Stimulated activated CD4-positive, alpha-beta T cell treated with anti-CD3 and anti-CD28 coated beads, Interleukin-1b, Interleukin-23, amount 100 ng/mL, for 1 hour (primary cell): ENCODE results near the gene BCL2L12.
"Not testable (repeated sequence)": the region's sequence is repeated elsewhere in the genome, so short reads cannot be mapped to it uniquely, and the experiment has no call there.

Experiments used
- DNase-seq, 2 donors: peaks; one replicate each; pipeline ENCODE4 v3.0.0-alpha.2; 2020; ENCODE audit warnings: low read depth in 2 of 2

BCL2L12 gene

GRCh38 chr19:49665351-49666119, at the start of gene BCL2L12, which contains the start of gene IRF3:
Gene BCL2L12, plus strand, starts transcription at chr19:49665933. Its CDS starts 760 bp downstream, at chr19:49666693.
Gene IRF3, minus strand, starts transcription at chr19:49665857. Its CDS starts 1,019 bp downstream, at chr19:49664838.
- DNase-seq, result peak; percentile 98 to 100

DNA sequence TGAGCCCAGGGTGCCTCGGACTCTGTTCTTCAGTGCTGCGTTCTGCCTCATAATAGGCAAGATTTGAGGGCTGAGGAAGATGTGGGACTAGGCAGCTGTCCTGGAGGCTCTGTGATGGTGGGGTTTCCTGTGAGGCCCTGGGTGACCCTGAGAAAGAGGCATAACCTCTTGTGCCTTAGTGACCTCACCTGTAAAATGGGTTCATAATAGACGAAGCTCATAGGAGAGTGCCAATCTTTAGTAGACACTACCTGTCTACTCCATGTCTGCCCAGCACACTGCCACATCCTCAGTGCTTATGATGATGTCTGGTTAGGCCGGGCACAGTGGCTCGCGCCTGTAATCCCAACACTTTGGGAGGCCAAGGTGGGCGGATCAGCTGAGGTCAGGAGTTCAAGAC, 49.2 kb upstream of the BCL2L12 start:
- DNase-seq, result no peak

- no peak for DNase-seq
Measured at GRCh38 chr19:49616945-49617344, 48.8 kb upstream of the BCL2L12 start.

DNA sequence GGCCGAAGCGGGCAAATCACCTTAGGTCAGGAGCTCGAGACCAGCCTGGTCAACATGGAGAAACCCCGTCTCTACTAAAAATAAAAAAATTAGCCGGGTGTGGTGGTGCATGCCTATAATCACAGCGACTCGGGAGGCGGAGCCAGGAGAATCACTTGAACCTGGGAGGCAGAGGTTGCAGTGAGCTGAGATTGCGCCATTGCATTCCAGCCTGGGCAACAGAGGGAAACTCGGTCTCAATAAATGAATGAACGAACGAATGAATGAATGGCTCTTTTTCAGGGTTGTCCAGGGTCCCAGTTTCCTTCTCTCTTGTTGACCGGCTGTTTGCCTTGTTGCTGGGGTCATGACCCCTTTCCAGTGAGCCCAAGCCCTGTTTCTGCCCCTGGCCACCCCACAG, 47.9 kb upstream of the BCL2L12 start:
- DNase-seq, result not testable (repeated sequence)

GRCh38 chr19:49624967-49625910, 40.5 kb upstream of the BCL2L12 start:
- no peak for DNase-seq

GRCh38 chr19:49626226-49626625, 39.5 kb upstream of the BCL2L12 start:
- DNase-seq, result no peak

DNA sequence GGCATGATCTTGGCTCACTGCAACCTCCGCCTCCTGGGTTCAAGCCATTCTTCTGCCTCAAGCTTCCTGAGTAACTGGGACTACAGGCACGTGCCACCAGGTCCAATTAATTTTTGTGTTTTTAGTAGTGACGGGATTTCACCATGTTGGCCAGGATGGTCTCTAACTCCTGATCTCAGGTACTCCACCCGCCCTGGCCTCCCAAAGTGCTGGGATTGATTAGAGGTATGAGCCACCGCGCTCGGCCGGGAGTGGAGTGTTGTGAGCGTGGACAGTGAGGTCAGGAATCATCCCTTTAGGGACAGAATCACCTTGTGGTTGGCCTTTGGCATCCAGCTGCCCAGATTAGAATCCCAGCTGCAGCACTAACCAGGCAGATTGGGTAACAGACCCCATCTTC, 36.1 kb upstream of the BCL2L12 start:
- DNase-seq, result no peak

DNA sequence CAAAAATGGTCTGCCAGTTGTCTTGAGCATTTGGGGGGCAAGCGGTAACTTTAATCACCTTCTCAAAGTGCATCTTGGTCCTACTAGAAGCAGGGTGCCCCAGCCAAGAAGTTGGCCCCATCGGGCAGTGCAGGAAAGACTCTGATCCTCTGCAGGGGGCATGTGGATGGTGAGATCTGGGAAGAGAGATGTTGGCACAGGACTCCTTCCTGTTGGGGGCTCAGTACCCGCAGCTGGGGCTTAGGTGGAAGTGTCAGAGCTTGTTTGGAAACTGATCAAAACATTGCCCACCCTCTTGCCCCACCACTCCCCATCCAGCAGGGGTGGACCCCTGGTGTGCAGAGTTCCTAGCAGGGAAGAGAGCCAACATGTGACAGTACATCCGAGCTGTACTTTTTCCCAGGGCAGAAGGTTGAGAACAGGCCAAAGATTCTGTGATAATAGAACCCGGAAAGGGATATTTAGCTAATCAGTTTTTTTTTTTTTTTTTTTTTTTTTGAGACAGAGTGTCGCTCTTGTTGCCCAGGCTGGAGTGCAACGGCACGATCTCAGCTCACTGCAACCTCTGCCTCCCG, 34.6 kb upstream of the BCL2L12 start:
- no peak for DNase-seq

- no peak for DNase-seq
Measured at GRCh38 chr19:49631610-49632192, 34.0 kb upstream of the BCL2L12 start.

DNA sequence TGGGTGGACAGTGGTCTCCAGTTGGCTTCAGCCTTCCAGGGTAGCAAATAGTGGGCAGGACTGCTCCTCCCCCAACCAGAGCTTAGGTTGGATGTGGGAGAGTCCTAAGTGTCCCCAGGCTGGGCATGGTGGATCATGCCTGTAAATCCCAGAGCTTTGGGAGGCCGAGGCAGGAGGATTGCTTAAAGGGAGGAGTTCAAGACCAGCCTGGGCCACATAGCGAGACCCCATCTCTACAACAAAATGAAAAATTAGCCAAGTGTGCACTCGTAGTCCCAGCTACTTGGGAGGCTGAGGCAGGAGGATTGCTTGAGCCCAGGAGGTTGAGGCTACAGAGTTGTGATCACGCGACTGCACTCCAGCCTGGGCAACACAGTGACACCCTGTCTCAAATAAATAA, 33.2 kb upstream of the BCL2L12 start:
- DNase-seq, result no peak

DNA sequence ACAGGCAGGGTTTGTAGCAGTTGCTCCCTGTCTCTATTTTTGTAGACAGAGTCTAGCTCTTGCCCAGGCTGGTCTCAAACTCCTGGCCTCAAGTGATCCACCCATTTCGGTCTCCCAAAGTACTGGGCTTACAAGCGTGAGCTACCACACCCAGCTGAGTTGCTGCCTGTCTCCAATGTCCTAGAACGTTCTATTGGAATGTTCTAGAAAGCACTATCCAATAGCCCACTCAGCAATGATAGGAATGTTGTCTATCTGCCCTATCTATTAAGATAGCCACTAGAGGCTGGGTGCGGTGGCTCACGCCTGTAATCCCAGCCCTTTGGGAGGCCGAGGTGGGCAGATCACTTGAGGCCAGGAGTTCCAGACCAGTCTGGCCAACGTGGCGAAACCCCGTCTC, 32.5 kb upstream of the BCL2L12 start:
- not testable (repeated sequence) for DNase-seq

- DNase-seq, result no peak
Measured at GRCh38 chr19:49635530-49636232, 30.1 kb upstream of the BCL2L12 start.

GRCh38 chr19:49636233-49636932, 29.4 kb upstream of the BCL2L12 start:
- DNase-seq, result no peak

GRCh38 chr19:49637821-49638738, 27.7 kb upstream of the BCL2L12 start:
- DNase-seq, result no peak

GRCh38 chr19:49639401-49640112, 26.2 kb upstream of the BCL2L12 start:
- no peak for DNase-seq

DNA sequence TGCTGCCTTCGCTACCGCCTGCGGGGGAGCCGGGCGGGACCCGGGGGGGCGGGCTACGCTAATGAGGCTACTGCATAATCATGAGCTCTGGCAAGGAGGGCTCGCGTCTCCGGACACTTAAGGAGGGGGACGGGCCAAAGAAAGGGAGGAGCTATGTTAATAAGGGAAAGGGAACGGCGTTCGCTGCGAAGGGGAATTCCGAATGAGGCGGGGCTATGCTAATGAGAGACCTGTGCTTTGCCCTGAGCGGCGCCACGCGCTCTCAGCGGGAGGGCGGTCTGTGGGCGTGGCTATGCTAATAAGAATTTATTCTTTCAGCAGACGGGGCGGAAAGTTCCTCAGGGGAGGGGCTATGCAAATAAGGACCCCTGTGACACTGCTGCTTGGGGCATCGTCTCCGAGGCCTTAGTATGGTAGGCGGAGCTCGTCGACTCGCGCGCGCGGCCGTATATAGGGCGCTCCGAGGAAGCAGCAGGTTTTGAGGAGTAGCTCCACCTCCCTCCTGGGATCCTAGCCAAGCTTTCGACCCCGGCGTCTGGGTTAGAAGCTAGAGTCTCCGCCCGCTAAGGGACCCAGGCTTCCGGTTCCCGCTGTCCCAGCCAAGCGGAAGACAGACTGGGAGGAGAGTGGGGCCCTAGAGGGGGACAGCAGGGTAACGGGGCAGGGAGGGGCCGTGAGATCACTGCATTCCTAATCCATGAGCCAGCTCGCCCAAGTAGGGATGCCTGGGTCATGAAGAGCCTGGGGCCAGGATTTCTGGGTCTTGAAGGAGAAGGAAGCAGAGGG, 25.4 kb upstream of the BCL2L12 start, which contains the start of gene RRAS:
TSS of gene RRAS (minus strand) at position 31 of the 786 bp plus-strand sequence. CDS start 45 bp downstream, outside the sequence.
- DNase-seq, result peak; percentile 99

DNA sequence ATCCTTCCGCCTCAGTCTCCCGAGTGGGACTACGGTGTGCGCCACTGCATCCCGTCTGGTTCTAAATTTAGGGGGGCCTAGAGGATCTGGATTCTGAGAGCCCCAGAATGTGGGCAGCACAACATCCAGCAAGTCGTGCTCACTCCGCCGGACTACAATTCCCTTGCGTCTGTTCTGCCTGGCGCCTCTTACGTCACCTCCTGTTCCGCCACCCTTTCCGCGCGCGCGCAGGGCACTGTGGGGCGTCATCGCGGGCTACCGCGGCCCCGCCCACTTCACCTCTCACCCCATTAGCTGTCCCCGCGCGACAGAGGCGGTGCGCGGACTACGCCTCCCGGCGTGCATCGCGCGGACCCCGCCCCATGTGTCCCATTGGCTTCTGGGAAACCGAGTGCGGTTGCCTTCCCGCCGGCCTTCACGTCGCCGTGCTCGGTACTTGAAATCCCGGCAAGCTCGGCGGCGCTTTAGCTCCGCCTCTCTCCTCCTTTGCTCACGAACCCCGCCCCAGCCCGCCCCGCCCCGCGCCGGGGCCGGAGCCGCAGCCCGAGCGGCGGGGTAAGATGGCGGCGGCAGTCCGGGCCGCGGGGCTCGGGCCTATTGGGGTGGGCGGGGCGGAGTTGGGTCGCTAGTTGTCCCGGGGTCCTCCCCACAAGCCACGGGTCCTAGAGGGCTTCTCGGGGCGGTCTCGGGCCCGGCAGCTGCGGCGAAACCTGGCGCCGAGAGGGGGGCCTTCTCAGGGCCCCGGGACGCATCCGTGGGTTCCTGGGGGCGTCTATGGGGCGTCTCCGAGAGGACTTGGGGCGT, 23.8 kb upstream of the BCL2L12 start, which contains the start of gene SCAF1:
TSS of gene SCAF1 (plus strand) at position 522 of the 804 bp plus-strand sequence. CDS start 2,818 bp downstream, outside the sequence.
- peak; percentile 95 to 99 for DNase-seq
